Endothelial cell of umbilical vein (primary cell): ENCODE measurements around the gene GIN1. TPM values are rescaled to one million over a fixed set of nuclear protein-coding genes. Genes with fewer than 3 reads are reported as not detected.

ENCODE experiments used
- BruUV-seq: library from RNA; stranded (reverse); fragments of 400-500 nt; replicated peaks from 2 replicates; lab custom pipeline; 2021; lab: Mats Ljungman, UMichigan
- CTCF ChIA-PET: fragments of 300-600, 350-600 bp; sonication (Branson Sonifier 250); formaldehyde crosslinking; loops from one replicate; lab custom pipeline; 2021; ENCODE audit warnings: antibody characterized with exemption, inconsistent platforms; lab: Charles Lee
- POLR2A ChIA-PET: fragments of 300-600, 350-600 bp; sonication (Branson Sonifier 250); formaldehyde crosslinking; loops from one replicate; lab custom pipeline; 2021; ENCODE audit warnings: antibody characterized with exemption, inconsistent platforms; lab: Charles Lee
- DNase-seq: peaks from one replicate; pipeline ENCODE4 v3.0.0-alpha.2; 2011; ENCODE audit warnings: low read depth, low spot score
- FAIRE-seq: peaks from 2 replicates; lab custom pipeline; 2011; peaks lifted over from hg19 to GRCh38; lab: Jason Lieb, UNC
- H2AFZ ChIP-seq: 2 replicates; pipeline ENCODE4 v1.6.0; 2012; ENCODE audit warnings: low read depth, low read length, control low read depth, inconsistent platforms
- H3K27ac ChIP-seq: 2 replicates; pipeline ENCODE4 v1.5.1; 2011; ENCODE audit warnings: low read depth, mild to moderate bottlenecking, control low read depth, low read length, moderate library complexity; ENCODE audit not compliant: insufficient read depth
- H3K27me3 ChIP-seq, 2 experiments: 2 replicates each; pipeline versions ENCODE4 v1.6.0 to v1.6.1; 2011; ENCODE audit warnings: low read length in 2 of 2, mixed read lengths in 1 of 2; ENCODE audit not compliant: control insufficient read depth in 2 of 2, insufficient read depth in 2 of 2
- H3K36me3 ChIP-seq, 2 experiments: 2 replicates in 1 of 2; 3 replicates in 1 of 2; pipeline ENCODE4 v1.5.1; 2011; ENCODE audit warnings: low read length in 2 of 2, mild to moderate bottlenecking in 1 of 2, moderate library complexity in 1 of 2; ENCODE audit not compliant: control insufficient read depth in 2 of 2, insufficient read depth in 2 of 2; ENCODE audit errors: extremely low read depth in 1 of 2
- H3K4me1 ChIP-seq: 3 replicates; pipeline ENCODE4 v1.5.1; 2011; ENCODE audit warnings: mild to moderate bottlenecking, low read length; ENCODE audit not compliant: control insufficient read depth, insufficient read depth; ENCODE audit errors: extremely low read depth
- H3K4me2 ChIP-seq: 2 replicates; pipeline ENCODE4 v1.6.1; 2011; ENCODE audit warnings: low read length, control low read depth, mixed read lengths; ENCODE audit not compliant: insufficient read depth
- H3K4me3 ChIP-seq, 3 experiments: fragments of 200-600 bp in 1 of 3; sonication (generic), shearing (Covaris generic) in 1 of 3; replicated peaks in 1 of 3; 2 replicates each; pipeline ENCODE4 v1.5.1; 2011 to 2016; ENCODE audit warnings: control low read depth in 3 of 3, low read length in 3 of 3, mild to moderate bottlenecking in 2 of 3, inconsistent platforms in 1 of 3, low read depth in 1 of 3, moderate library complexity in 1 of 3; ENCODE audit not compliant: insufficient read depth in 1 of 3
- H3K79me2 ChIP-seq: 2 replicates; pipeline ENCODE4 v1.6.0; 2012; ENCODE audit warnings: low read length, inconsistent platforms; ENCODE audit not compliant: control insufficient read depth, insufficient read depth
- H3K9ac ChIP-seq: replicated peaks from 2 replicates; pipeline ENCODE3; 2011; ENCODE audit warnings: low read length, control low read depth; ENCODE audit not compliant: insufficient read depth; ENCODE audit errors: extremely low read depth
- H3K9me1 ChIP-seq: replicated peaks from 3 replicates; pipeline ENCODE4 v1.6.0; 2011; ENCODE audit warnings: mild to moderate bottlenecking, low read length; ENCODE audit not compliant: control insufficient read depth, insufficient read depth; ENCODE audit errors: extremely low read depth
- H3K9me3 ChIP-seq: replicated peaks from 2 replicates; pipeline ENCODE4 v1.5.1; 2012; ENCODE audit warnings: low read length, inconsistent platforms; ENCODE audit not compliant: control insufficient read depth, insufficient read depth
- H4K20me1 ChIP-seq: replicated peaks from 2 replicates; pipeline ENCODE3; 2011; ENCODE audit warnings: mild to moderate bottlenecking, low read length; ENCODE audit not compliant: control insufficient read depth, insufficient read depth; ENCODE audit errors: extremely low read depth
- CTCF ChIP-seq, 2 donors: IDR thresholded peaks; 1 replicate in 1 of 2; 2 replicates in 1 of 2; pipeline ENCODE4 v1.5.1; 2011; ENCODE audit warnings: low read length in 2 of 2, mild to moderate bottlenecking in 2 of 2, moderate library complexity in 2 of 2, control low read depth in 1 of 2, inconsistent platforms in 1 of 2, low read depth in 1 of 2; ENCODE audit not compliant: insufficient read depth in 1 of 2; ENCODE audit errors: extremely low read depth in 1 of 2
- EZH2 ChIP-seq: IDR thresholded peaks from 2 replicates; pipeline ENCODE4 v1.6.1; 2012; ENCODE audit warnings: borderline replicate concordance, low read depth, mild to moderate bottlenecking, moderate library complexity, low read length, inconsistent platforms; ENCODE audit not compliant: severe bottlenecking
- FOS ChIP-seq: IDR thresholded peaks from 2 replicates; pipeline ENCODE4 v1.6.1; 2011; ENCODE audit warnings: mild to moderate bottlenecking, low read length, moderate library complexity, borderline replicate concordance; ENCODE audit not compliant: insufficient read depth
- GATA2 ChIP-seq: IDR thresholded peaks from 2 replicates; pipeline ENCODE4 v1.7.0; 2011; ENCODE audit warnings: low read depth, mild to moderate bottlenecking, moderate library complexity, mixed read lengths, low read length; ENCODE audit not compliant: insufficient read length, insufficient read depth
- JUN ChIP-seq: IDR thresholded peaks from 2 replicates; pipeline ENCODE4 v1.6.1; 2011; ENCODE audit warnings: borderline replicate concordance, low read depth; ENCODE audit not compliant: insufficient read length, insufficient read depth
- MYC ChIP-seq: IDR thresholded peaks from one replicate; pipeline ENCODE4 v1.6.1; 2011; ENCODE audit warnings: mild to moderate bottlenecking, low read depth, low read length
- POLR2A ChIP-seq: IDR thresholded peaks from 2 replicates; pipeline ENCODE4 v1.6.1; 2012; ENCODE audit warnings: low read depth, mild to moderate bottlenecking, control low read depth, low read length
- POLR2AphosphoS5 ChIP-seq: IDR thresholded peaks from 2 replicates; pipeline ENCODE4 v1.6.1; 2012; ENCODE audit warnings: low read depth, mild to moderate bottlenecking, control low read depth, low read length, moderate library complexity; ENCODE audit not compliant: insufficient read depth
- dilution Hi-C: fragments of 300-500 bp; cut with MboI; formaldehyde crosslinking; loops from one replicate; pipeline ENCODE4 v1.15.0; 2019; ENCODE audit warnings: low sequenced_read_pairs; ENCODE audit not compliant: extremely low pct_ligation_motif_present
- intact Hi-C: fragments of 100-400 bp; cut with micrococcal nuclease; formaldehyde crosslinking; loops from one replicate; pipeline ENCODE4 v1.10.0; 2022
- polyA plus RNA-seq, 4 experiments: library from polyadenylated mRNA; depleted of rRNA in 3 of 4; stranded (reverse) in 3 of 4; unstranded in 1 of 4; fragments of >200 nt; gene quantifications; 2 replicates each; pipeline versions ENCODE4 v1.2.1 to v1.2.3, GENCODE V29; 2011 to 2012; ENCODE audit warnings: missing spikeins in 1 of 4
- total RNA-seq: library from RNA; stranded (reverse); gene quantifications from 2 replicates; pipeline ENCODE4 v1.2.3, GENCODE V29; 2021
- TF ChIP-seq, protein P1 (sequence below): IDR thresholded peaks from 2 replicates; pipeline ENCODE4 v1.6.1; 2011; ENCODE audit not compliant: insufficient read depth, insufficient read length

Gene GIN1
- total and polyA plus RNA-seq, 2 donors (not counting 3 experiments of a cell fraction or from before 2014, with no cell fraction given), result 0.98 to 4.4 TPM

- no peaks in the 10 kb centered on the region for H3K36me3 ChIP-seq
- ChIA-PET CTCF (no interaction called here), POLR2A (no interaction called here)
- no peaks in the 10 kb centered on the region for H3K27me3 ChIP-seq
- no peak overlapping the region for H3K4me2 ChIP-seq
- no peaks in the 10 kb centered on the region for H3K79me2 ChIP-seq
- H3K9ac ChIP-seq, result no peak overlapping the region
- H2AFZ ChIP-seq, result no peak overlapping the region
- H3K4me1 ChIP-seq, result no peaks in the 10 kb centered on the region
- H3K9me3 ChIP-seq, result no peaks in the 10 kb centered on the region
- H3K4me3 ChIP-seq, result no peak overlapping the region
- H4K20me1 ChIP-seq, result no peaks in the 10 kb centered on the region
- no TSS peak for BruUV-seq
- intact Hi-C loops (no loop called here), dilution Hi-C loops (no loop called here)
- FAIRE-seq (no peak), DNase-seq (no peak)
- no peak overlapping the region for H3K27ac ChIP-seq
- H3K9me1 ChIP-seq, result no peaks in the 10 kb centered on the region
- TF ChIP-seq CTCF (IDR thresholded peaks at IDR 0.05; ENCODE audit: extremely low read depth in 1 of 2, insufficient read depth in 1 of 2, low read depth in 1 of 2, low read length in 2 of 2) (no peak), GATA2 (no peak)
- TF ChIP-seq, protein P1, sequence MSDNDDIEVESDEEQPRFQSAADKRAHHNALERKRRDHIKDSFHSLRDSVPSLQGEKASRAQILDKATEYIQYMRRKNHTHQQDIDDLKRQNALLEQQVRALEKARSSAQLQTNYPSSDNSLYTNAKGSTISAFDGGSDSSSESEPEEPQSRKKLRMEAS, result no peak
These were observed 27.3 kb downstream of the GIN1 start for GRCh38 chr5:103092676-103093075.

DNA sequence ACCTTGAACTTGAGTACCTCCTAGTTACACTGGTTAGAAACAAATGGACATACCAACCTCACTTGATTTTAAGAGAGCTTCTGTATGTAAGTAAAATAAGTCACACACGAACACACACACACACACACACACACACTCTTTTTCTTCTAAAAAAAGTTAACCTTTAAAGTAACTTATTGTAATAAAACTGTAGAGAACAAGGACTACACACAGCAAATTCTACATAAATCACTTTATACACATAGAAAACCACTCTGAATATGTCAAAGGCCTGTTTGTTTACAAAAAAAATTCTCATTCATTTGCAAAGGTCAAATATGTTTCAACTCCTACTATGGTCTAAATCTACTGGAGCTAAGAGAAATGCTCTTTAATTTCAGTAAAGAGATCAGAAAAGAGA lies 29.1 kb downstream of the GIN1 start:
- H3K9me1 ChIP-seq, result no peaks in the 10 kb centered on the region
- ChIA-PET CTCF (no interaction called here), POLR2A (no interaction called here)
- TF ChIP-seq MYC (no peak), EZH2 (no peak), GATA2 (no peak), FOS (no peak), POLR2AphosphoS5 (no peak), CTCF (IDR thresholded peaks at IDR 0.05; ENCODE audit: extremely low read depth in 1 of 2, insufficient read depth in 1 of 2, low read depth in 1 of 2, low read length in 2 of 2) (no peak), JUN (no peak), POLR2A (no peak)
- TF ChIP-seq, protein P1, result no peak
- no peak overlapping the region for H3K4me2 ChIP-seq
- FAIRE-seq, result no peak
- H3K36me3 ChIP-seq, result no peaks in the 10 kb centered on the region
- H3K79me2 ChIP-seq, result no peaks in the 10 kb centered on the region
- H3K9me3 ChIP-seq, result no peaks in the 10 kb centered on the region
- H3K4me1 ChIP-seq, result no peaks in the 10 kb centered on the region
- no peaks in the 10 kb centered on the region for H3K27me3 ChIP-seq
- H3K9ac ChIP-seq, result no peak overlapping the region
- DNase-seq, result no peak
- intact Hi-C loops, result no loop called here
- H2AFZ ChIP-seq, result no peak overlapping the region
- dilution Hi-C loops, result no loop called here
- H3K27ac ChIP-seq, result no peak overlapping the region
- H3K4me3 ChIP-seq, result no peak overlapping the region
- H4K20me1 ChIP-seq, result no peaks in the 10 kb centered on the region
- BruUV-seq, result no TSS peak
